NCI-H1092 treated with DMSO at 0.1 percent for 48 hours (cell line): ENCODE data around the gene RBBP6.
A peak's percentile ranks its signal among the peaks of the same experiment; 100 is the strongest.
"Not testable (repeated sequence)": the region's sequence is repeated elsewhere in the genome, so short reads cannot be mapped to it uniquely, and the experiment has no call there.

Source experiments
- DNase-seq: peaks from one replicate; lab custom pipeline; 2025; lab: John Stamatoyannopoulos, UW

RBBP6 gene

DNA sequence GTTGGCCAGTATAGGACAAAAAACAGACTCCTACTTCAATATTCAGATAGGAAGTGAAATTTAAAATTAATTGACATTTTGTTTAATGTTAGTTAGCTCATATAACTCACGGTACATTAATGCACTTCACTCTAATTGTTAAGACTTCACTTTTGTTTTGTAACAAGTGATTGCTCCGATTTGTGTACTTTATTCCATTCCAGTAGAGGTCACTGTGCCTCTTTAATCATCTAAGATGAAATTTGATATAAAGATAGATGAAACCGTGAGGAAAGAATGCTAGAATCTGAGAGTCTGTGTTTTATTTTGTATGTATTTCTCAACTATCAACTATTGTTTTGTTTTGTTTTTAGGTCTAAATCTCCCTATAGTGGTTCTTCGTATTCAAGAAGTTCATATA, 29.0 kb downstream of the RBBP6 start:
- DNase-seq: no peak

DNA sequence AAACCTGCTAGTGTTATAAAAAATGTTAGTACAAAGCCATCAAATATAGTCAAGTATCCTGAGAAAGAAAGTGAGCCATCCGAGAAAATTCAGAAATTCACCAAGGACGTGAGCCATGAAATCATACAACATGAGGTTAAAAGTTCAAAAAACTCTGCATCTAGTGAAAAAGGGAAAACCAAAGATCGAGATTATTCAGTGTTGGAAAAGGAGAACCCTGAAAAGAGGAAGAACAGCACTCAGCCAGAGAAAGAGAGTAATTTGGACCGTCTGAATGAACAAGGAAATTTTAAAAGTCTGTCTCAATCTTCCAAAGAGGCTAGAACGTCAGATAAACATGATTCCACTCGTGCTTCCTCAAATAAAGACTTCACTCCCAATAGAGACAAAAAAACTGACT, 31.7 kb downstream of the RBBP6 start:
- DNase-seq: no peak

DNA sequence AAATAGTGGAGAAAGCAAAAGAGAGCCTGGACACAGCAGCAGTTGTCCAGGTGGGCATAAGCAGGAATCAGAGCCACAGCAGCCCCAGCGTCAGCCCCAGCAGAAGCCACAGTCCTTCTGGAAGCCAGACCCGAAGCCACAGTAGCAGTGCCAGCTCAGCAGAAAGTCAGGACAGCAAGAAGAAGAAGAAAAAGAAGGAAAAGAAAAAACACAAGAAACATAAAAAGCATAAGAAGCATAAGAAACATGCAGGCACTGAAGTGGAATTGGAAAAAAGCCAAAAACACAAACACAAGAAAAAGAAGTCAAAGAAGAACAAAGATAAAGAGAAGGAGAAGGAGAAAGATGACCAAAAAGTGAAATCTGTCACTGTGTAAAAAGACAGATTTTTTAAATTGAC, 32.7 kb downstream of the RBBP6 start:
- no peak for DNase-seq

DNA sequence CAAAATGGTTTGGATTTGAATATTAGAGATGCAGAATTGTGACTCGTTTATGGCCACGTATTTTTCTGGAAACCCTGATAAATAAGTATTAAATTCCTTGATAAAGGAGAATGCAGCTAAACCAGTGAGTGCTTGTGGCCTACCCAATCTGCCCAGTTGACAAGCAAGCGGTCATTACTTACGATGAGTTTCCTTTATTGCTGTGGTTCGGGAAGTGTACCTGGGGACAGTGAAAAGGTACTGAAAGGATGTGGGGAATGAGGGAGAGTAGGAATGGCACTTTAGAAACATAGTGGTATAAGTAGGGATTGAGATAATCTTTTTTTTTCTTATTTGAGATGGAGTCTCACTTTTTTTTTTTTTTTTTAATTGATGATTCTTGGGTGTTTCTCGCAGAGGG, 33.8 kb downstream of the RBBP6 start:
- DNase-seq: no peak

DNA sequence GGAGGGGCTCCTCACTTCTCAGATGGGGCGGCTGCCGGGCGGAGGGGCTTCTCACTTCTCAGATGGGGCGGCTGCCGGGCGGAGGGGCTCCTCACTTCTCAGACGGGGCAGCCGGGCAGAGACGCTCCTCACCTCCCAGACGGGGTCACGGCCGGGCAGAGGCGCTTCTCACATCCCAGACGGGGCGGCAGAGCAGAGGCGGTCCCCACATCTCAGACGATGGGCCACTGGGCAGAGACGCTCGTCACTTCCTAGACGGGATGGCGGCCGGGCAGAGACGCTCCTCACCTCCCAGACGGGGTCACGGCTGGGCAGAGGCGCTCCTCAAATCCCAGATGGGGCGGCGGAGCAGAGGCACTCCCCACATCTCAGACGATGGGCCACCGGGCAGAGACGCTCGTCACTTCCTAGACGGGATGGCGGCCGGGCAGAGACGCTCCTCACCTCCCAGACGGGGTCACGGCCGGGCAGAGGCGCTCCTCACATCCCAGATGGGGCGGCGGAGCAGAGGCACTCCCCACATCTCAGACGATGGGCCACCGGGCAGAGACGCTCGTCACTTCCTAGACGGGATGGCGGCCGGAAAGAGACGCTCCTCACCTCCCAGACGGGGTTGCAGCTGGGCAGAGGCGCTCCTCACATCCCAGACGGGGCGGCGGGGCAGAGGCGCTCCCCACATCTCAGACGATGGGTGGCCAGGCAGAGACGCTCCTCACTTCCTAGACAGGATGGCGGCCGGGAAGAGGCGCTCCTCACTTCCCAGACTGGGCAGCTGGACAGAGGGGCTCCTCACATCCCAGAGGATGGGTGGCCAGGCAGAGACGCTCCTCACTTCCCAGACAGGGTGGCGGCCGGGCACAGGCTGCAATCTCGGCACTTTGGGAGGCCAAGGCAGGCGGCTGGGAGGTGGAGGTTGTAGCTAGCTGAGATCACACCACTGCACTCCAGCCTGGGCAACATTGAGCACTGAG, 35.4 kb downstream of the RBBP6 start:
- not testable (repeated sequence) for DNase-seq

DNA sequence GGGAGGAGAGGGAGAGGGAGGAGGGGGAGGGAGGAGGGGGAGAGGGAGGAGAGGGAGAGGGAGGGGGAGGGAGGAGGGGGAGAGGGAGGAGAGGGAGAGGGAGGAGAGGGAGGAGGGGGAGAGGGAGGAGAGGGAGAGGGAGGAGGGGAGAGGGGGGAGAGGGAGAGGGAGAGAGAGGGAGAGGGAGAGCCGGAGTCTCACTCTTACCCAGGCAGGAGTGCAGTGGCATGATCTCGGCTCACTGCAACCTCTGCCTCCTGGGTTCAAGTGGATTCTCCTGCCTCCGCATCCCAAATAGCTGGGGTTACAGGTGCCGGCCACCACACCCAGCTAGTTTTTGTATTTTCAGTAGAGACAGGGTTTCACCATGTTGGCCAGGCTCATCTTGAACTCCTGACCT, 36.4 kb downstream of the RBBP6 start:
- not testable (repeated sequence) for DNase-seq

DNA sequence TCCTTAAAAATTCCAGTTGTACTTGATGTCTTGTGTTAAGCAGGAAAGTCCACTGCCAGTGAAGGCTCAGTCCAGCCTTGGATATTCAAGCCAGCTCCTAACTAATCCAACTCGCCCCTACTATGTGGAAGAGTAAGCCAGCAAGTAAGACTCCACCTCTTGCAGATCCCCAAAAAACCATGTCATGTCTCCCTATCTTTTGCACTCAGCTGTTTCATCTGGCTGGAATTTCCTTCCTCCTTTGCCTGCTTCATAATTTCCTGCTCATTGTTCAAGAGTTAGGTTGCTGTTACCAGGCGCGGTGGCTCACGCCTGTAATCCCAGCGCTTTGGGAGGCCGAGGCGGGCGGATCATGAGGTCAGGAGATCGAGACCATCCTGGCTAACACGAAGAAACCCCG, 37.8 kb downstream of the RBBP6 start:
- no peak for DNase-seq

DNA sequence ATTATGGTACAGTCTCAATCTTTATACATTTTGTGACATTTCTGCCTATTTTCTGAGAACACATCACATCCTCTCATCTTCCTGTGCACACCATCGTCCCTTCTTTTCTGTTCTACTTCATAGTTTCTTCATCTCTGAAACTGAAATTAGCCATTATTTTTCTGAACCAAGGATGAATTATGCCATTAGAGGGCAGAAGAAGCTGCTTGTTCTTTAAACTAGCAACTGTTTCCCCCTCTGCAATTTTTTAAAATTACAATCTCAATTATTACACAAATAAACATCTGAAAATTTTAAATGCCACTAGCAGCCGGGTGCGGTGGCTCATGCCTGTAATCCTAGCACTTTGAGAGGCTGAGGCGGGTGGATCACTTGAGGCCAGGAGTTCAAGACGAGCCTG, 41.3 kb downstream of the RBBP6 start:
- DNase-seq: no peak

DNA sequence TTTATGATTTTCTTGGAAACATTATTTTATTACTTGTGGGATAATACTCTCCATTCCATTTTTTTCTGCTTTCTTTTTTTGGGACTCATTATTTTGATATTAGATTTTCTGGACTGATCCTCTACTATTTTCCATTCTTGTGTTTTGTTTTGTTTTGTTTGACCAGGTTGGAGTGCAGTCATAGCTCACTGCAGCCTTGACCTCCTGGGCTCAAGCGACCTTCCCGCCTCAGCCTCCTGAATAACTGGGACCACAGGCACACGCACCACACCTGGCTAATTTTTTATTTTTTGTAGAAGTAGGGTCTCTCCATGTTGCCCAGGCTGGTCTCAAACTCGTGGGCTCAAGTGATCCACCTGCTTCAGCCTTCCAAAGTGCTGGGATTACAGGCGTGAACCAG, 44.1 kb downstream of the RBBP6 start:
- no peak for DNase-seq

DNA sequence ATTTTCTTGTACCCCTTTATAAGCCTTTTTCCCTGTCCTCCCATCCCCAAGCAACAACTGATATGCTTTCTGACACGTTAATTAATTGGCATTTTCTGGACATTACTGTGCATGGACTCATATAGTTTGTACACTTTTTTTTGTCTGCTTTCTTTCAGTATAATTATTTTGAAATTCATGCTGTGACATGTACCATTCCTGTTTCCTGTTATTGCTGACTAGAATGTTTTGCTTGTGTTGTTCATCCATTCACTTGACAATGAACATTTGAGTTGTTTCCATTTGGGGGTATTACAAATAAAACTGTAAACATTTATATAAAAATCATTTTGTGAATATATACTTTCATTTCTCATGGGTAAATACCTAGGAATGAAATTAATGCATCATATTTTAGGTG, 50.6 kb downstream of the RBBP6 start:
- DNase-seq: no peak

DNA sequence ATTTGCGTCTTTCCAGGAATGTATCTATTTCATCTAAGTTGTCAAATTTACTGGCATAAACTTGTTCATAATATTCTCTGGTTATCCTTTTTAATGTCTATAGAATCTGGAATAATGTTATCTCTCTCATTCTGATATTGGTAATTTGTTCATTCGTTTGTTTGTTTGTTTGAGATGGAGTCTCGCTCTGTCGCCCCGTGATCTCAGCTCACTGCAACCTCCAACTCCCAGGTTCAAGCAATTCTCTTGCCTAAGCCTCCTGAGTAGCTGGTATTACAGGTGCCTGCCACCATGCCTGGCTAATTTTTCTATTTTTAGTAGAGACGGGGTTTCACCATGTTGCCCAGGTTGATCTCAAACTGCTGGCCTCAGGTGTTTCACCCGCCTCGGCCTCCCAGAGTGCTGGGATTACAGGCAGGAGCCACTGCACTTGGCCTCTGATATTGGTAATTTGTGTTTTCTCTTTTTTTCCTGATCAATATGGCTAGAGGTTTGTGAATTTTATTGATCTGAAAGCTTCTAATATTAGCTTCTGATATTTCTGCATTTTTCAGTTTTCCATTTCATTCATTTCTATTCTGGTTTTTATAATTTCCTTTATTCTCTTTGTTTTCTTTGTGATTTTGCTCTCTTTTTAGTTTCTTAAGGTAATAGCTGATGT, 59.5 kb downstream of the RBBP6 start:
- DNase-seq: no peak

DNA sequence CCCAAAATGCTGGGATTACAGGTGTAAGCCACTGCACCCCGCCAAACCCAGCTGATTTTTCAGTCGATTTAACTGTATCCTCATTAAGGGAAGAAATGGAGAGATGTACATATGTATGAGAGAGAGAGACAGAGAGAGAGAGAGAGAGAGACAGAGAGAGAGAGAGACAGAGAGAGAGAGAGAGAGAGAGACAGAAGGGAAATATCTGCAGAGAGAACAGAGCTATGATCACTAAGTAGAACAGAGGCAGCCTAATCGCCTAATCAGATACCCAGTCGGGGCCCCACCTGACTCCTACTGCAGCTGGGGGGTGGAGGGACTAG, 70.0 kb downstream of the RBBP6 start:
- no peak for DNase-seq

DNA sequence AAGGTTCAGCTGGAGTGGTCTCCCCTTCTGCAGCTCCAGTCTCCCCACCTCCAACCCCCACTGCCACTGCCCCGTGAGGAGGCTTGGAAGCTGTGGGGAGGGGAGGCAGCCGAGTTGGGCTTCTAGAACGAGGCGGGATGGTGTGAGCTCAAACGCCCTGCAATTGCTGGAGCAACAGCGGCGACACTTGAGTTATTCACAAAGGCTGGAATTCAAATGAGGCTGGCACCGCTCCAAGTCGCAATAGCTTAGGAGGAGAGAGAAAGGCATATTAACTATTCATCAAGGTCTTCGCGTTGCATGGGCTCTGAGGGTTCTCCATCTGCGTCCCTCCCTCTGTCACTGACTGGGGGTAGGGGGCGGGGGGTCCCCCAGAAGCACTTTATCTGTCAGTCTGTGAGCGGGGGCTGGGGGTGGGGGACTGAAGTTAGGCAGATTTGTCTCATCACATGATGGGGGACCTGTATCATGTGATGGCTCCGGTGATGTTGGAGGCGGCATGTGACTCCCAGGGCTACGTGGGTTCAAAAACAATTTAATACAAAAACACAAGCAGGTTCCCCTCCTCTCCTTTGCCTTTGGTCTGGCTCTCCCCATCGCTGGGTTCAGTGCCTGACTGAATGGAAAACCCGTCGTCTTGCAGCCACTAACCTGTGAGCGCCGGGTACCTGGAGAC, 70.5 kb downstream of the RBBP6 start:
- DNase-seq: peak; percentile 43

DNA sequence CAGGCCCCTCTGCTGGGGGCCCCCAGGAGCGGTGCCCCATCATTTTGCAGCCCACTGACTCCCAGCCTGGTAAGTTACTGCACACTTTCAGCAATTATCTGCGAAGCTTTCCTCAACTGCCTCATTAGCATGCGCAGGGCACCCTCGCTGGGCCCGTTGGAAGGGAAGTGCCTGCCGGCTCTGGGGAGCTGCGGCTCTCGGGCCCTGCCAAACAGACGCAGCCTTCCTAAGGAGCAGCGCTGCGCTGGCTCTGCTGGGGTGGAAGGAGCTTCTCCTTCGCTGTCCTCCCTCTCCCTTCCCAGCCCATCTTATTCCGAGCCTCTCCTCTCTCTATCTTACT, 71.0 kb downstream of the RBBP6 start:
- peak; percentile 30 for DNase-seq

DNA sequence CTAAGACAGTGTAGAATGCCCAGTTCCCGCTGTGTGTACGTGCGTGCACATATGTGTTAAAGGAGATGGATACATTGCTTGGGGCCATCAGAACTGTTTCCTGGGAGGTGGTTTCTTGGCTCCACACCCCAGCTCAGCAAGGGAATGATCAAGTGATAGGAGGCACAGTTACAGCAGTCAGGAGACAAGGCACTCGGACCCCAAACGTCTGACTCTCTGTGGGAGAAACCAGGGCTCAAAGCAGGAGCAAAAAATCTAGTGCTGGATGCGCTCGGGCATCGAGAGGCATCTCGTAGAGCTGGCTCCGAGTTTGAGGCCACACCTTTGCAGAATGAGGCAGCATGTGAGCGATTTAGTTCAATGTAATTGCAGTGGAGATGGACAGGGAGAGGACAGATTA, 71.9 kb downstream of the RBBP6 start:
- DNase-seq: no peak

DNA sequence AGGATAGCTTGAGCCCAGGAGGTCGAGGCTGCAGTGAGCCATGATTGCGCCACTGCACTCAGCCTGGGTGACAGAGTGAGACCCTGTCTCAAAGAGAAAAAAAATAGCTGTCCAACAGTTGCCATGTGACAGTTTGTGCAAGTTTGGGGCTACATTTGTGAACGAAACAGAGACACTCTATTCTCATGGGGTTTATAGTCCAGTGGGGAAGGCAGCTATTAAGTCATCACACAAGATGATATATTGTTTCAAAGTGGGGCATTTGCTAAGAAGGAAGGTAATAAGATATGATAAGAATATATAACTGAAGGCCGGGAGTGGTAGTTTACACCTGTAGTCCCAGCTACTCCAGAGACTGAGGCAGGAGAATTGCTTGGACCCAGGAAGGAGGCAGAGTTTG, 73.3 kb downstream of the RBBP6 start:
- no peak for DNase-seq

DNA sequence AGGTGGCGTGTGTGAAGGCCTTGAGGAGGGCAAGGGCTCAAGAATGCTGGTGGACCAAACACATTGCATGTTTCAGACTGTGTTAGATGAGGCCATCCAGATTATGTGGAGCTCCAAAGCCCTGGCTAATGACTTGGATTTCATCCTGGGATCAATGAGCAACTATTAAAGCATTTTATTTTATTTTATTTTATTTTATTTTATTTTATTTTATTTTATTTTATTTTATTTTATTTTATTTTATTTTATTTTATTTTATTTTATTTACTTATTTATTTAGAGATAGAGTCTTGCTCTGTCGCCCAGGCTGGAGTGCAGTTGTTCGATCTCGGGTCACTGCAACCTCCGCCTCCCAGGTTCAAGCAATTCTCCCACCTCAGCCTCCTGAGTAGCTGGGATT, 73.9 kb downstream of the RBBP6 start:
- DNase-seq: not testable (repeated sequence)

DNA sequence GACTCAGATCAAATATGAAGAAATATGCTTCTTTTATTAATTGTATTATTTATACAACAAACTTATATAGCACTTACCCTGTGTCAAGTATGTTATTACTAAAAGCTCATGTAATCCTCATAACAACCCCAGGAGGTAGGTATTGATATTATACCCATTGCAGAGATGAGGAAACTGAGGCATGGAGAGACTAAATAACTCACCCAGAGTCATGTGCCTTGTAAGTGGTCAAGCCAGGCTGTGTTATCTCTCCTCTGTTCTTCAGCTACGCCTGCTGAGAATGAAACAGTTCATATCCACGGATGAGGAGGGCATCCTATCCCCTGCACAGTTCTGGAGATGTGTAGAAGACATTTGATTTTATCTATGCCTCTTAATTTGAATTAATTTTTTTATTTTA, 78.1 kb downstream of the RBBP6 start:
- no peak for DNase-seq
